ENCODE measurements around the gene SPATA13. TPM values are rescaled to one million over a fixed set of nuclear protein-coding genes. Genes with fewer than 3 reads are reported as not detected.

SPATA13 gene
- total RNA-seq, 4 donors from 2014 or later, result 9.0 to 46.0 (median 18.7) TPM

DNA sequence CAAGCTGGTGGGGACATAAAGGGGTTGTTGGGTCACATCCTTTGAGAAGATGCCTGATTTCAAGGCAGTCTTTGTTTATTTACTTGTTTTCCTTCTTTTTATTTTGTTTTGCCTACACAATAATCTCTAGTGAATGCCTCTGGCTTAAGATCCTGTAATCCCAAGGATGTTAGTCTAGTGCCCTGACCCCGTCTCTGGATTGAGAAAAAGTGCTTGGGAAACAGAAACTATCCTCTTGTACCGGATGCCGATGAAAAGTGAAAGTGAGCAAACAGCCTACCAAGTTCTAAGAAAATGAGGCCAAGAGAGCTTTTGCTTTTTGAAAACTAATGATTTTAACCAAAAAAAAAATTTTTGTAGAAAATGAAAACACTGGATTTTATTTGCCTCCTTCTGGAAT, 106.8 kb downstream of the SPATA13 start:
- no peak for DNase-seq (ENCODE audit: low spot score)
- ATAC-seq (ENCODE audit: low FRiP score), result no peak
- TF ChIP-seq CTCF (IDR thresholded peaks at IDR 0.05), result no peak

- TF ChIP-seq CTCF (IDR thresholded peaks at IDR 0.05), result no peak
- ATAC-seq (ENCODE audit: low FRiP score) (no peak), DNase-seq (ENCODE audit: low spot score) (no peak)
These were observed 107.3 kb downstream of the SPATA13 start for GRCh38 chr13:24267801-24268200.

DNA sequence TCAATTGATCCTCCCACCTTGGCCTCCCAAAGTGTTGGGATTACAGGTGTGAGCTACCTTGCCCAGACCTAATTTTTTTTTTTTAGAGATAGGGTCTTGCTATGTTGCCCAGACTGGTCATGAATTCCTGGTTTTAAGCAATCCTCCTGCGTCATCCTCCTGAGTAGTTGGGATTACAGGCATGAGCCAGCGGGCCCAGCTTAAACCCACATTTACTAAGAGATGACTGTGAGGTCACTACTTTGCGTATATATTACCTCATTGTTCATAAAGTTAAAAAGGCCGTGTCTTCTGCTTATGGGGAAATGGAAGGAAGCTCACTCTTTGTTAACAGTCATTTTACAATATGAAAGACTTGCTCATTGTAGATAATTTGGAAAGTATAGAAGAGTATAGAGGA, 109.3 kb downstream of the SPATA13 start:
- DNase-seq (ENCODE audit: low spot score), result no peak
- no peak for ATAC-seq (ENCODE audit: low FRiP score)
- no peak for TF ChIP-seq CTCF (IDR thresholded peaks at IDR 0.05)

DNA sequence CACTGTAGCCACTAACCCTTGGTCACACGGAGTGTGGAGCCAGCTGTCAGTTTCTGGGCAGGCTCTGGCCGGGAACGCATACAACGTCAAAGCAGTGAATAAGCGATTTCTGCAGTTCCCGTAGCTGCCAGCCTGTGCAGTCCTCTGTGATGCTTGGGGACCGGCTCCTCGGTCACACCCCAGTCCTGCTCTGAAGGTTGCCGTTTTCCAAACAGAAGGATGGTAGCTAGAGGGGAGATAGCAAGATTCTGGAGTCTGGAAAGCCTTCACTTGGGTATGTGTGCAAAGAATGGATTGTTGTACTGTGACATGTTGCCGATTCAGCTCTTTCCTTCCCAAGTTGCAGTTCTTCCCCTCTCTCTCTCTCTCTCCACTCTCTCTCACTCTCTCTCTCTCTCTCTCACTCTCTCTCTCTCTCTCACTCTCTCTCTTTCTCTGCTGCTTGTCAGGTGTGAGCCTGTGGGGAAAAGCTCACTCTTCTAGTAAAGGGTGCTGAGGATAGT, 110.2 kb downstream of the SPATA13 start:
- peak in 1 of 3 donors; percentile 16 for TF ChIP-seq CTCF (IDR thresholded peaks at IDR 0.05)
- DNase-seq (ENCODE audit: low spot score), result no peak
- peak; percentile 72 for ATAC-seq (ENCODE audit: low FRiP score)

GRCh38 chr13:24271231-24271600, 110.7 kb downstream of the SPATA13 start:
- DNase-seq (ENCODE audit: low spot score), result no peak
- no peak for ATAC-seq (ENCODE audit: low FRiP score)
- no peak for TF ChIP-seq CTCF (IDR thresholded peaks at IDR 0.05)

DNA sequence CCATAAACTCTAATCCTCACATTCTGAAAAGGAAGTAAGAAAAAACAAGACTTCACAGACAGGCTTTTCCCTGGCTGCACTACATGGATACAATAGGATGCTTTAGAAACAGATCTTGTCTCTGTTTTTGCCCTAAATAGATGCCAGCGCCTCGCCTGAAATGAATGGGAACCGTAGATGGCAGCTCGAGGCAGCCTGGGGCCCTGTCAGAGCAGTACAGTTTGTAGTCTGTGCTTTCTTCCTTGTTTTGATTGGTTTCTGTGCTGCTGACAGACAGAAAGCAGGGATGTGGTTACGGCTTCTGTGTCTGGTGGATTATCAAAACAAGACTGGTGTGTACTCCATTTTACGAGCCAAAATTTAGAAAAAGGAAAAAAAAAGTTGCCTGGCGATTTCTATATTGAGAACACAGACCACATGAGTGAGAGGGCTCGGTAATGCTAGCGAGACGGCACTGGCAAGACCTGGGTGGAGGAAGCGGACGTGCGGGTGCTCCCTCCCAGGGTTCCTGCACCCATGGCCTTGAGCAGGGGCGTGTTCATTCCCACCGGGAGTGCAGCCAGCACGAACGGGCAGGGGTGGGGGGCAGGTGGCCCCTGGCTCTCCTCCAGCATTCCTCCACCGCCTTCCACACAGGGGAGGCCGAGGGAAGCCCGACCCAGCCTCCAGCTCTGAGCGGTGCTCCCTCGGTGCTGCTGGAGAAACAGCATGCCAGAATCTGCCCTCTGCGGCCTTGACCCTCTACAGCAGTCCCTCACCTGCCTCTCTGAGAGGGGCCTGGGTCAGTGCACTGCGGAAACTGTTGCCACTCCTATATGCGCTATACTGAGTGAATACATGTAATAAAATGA, 111.3 kb downstream of the SPATA13 start:
- ATAC-seq (ENCODE audit: low FRiP score) (peak; percentile 45), DNase-seq (ENCODE audit: low spot score) (no peak)

More for the DNA sequence above, 111.3 kb downstream of the SPATA13 start:
- TF ChIP-seq CTCF (IDR thresholded peaks at IDR 0.05), result no peak
